Hematopoietic multipotent progenitor cell treated with erythropoietin and hydrocortisone succinate and interleukin-3 and kit ligand, for 15 days (in vitro differentiated cells): ENCODE data around the gene TBC1D5.

Experiments used
- DNase-seq: peaks from one replicate; pipeline ENCODE4 v3.0.0-alpha.2; 2015; ENCODE audit warnings: low spot score

The TBC1D5 gene

GRCh38 chr3:17219593-17219992 lies 522.8 kb downstream of the TBC1D5 start:
- DNase-seq = no peak

- DNase-seq = no peak
Measured at GRCh38 chr3:17218587-17218986, 523.8 kb downstream of the TBC1D5 start.

- DNase-seq = no peak
Measured at GRCh38 chr3:17217588-17217987, 524.8 kb downstream of the TBC1D5 start.

- DNase-seq = no peak
Measured at GRCh38 chr3:17213102-17213501, 529.3 kb downstream of the TBC1D5 start.

- no peak for DNase-seq
Measured at GRCh38 chr3:17207979-17208378, 534.5 kb downstream of the TBC1D5 start.

- DNase-seq = no peak
Measured at GRCh38 chr3:17207019-17207418, 535.4 kb downstream of the TBC1D5 start.

GRCh38 chr3:17204049-17204650 lies 538.3 kb downstream of the TBC1D5 start:
- no peak for DNase-seq

GRCh38 chr3:17201538-17201937 lies 540.9 kb downstream of the TBC1D5 start:
- DNase-seq = no peak

- no peak for DNase-seq
Measured at GRCh38 chr3:17195856-17196604, 546.4 kb downstream of the TBC1D5 start.

- no peak for DNase-seq
Measured at GRCh38 chr3:17195192-17195611, 547.2 kb downstream of the TBC1D5 start.

- no peak for DNase-seq
Measured at GRCh38 chr3:17194116-17194515, 548.3 kb downstream of the TBC1D5 start.

GRCh38 chr3:17192995-17193394 lies 549.4 kb downstream of the TBC1D5 start:
- no peak for DNase-seq

GRCh38 chr3:17190353-17191078 lies 551.9 kb downstream of the TBC1D5 start:
- DNase-seq = no peak

GRCh38 chr3:17188378-17188777 lies 554.1 kb downstream of the TBC1D5 start:
- DNase-seq = no peak

- DNase-seq = no peak
Measured at GRCh38 chr3:17187589-17188184, 554.7 kb downstream of the TBC1D5 start.

GRCh38 chr3:17183951-17184550 lies 558.4 kb downstream of the TBC1D5 start:
- DNase-seq = no peak

GRCh38 chr3:17182166-17182565 lies 560.3 kb downstream of the TBC1D5 start:
- DNase-seq = no peak

- no peak for DNase-seq
Measured at GRCh38 chr3:17181413-17181907, 561.0 kb downstream of the TBC1D5 start.

- DNase-seq = no peak
Measured at GRCh38 chr3:17179381-17180205, 562.8 kb downstream of the TBC1D5 start.

- DNase-seq = no peak
Measured at GRCh38 chr3:17176757-17177156, 565.7 kb downstream of the TBC1D5 start.

GRCh38 chr3:17175187-17175807 lies 567.1 kb downstream of the TBC1D5 start:
- DNase-seq = peak; percentile 72
